NK-92 treated with Interleukin-12 subunit alpha and Interleukin-12 subunit beta, amount 100 ng/mL, for 24 hours (cell line): ENCODE measurements around the gene NRP1.

ENCODE experiments used
- DNase-seq: peaks from one replicate; lab custom pipeline; 2025; lab: John Stamatoyannopoulos, UW

Gene NRP1

GRCh38 chr10:33349268-33349667, 14.8 kb upstream of the NRP1 start:
- no peak for DNase-seq

GRCh38 chr10:33347211-33347610, 12.7 kb upstream of the NRP1 start:
- no peak for DNase-seq

GRCh38 chr10:33345236-33345635, 10.8 kb upstream of the NRP1 start:
- DNase-seq: no peak

GRCh38 chr10:33344676-33345075, 10.2 kb upstream of the NRP1 start:
- no peak for DNase-seq

GRCh38 chr10:33341637-33342036, 7.2 kb upstream of the NRP1 start:
- DNase-seq: no peak

GRCh38 chr10:33337326-33337957, 3.0 kb upstream of the NRP1 start:
- no peak for DNase-seq

GRCh38 chr10:33336582-33337325, 2.3 kb upstream of the NRP1 start:
- DNase-seq: no peak

GRCh38 chr10:33335801-33336581, 1.5 kb upstream of the NRP1 start:
- DNase-seq: no peak

GRCh38 chr10:33335551-33335800, 1.0 kb upstream of the NRP1 start:
- no peak for DNase-seq

GRCh38 chr10:33334805-33335550, 511 bp upstream of the NRP1 start:
- DNase-seq: no peak

- DNase-seq: no peak
Observed at GRCh38 chr10:33333260-33334101, 986 bp downstream of the NRP1 start.

GRCh38 chr10:33332183-33333065, 2.0 kb downstream of the NRP1 start:
- no peak for DNase-seq

- DNase-seq: no peak
Observed at GRCh38 chr10:33331379-33331694, 3.1 kb downstream of the NRP1 start.

GRCh38 chr10:33330543-33331378, 3.7 kb downstream of the NRP1 start:
- peak; percentile 12 for DNase-seq

GRCh38 chr10:33329178-33329577, 5.3 kb downstream of the NRP1 start:
- DNase-seq: no peak

- DNase-seq: no peak
Observed at GRCh38 chr10:33328253-33328652, 6.2 kb downstream of the NRP1 start.

GRCh38 chr10:33327751-33328150, 6.7 kb downstream of the NRP1 start:
- no peak for DNase-seq

- DNase-seq: no peak
Observed at GRCh38 chr10:33326933-33327332, 7.5 kb downstream of the NRP1 start.

- no peak for DNase-seq
Observed at GRCh38 chr10:33325929-33326328, 8.5 kb downstream of the NRP1 start.

- DNase-seq: no peak
Observed at GRCh38 chr10:33323721-33324120, 10.7 kb downstream of the NRP1 start.
